CD14-positive monocyte (primary cell): Measurements from ENCODE around the gene SLITRK2. TPM values are rescaled to one million over a fixed set of nuclear protein-coding genes. Genes with fewer than 3 reads are reported as not detected.

ENCODE experiments used
- DNase-seq, 3 donors: peaks; one replicate each; pipeline ENCODE4 v3.0.0-alpha.2; 2011 to 2022
- H2AFZ ChIP-seq: 2 replicates; pipeline ENCODE4 v1.6.0; 2012; ENCODE audit warnings: mild to moderate bottlenecking, low read depth, low read length, inconsistent platforms; ENCODE audit not compliant: insufficient read depth, poor library complexity, severe bottlenecking
- H3K27ac ChIP-seq, 2 donors: 1 replicate in 1 of 2; 2 replicates in 1 of 2; pipeline ENCODE4 v1.5.1; 2012 to 2013; ENCODE audit warnings: low read length in 2 of 2, control low read depth in 1 of 2, inconsistent platforms in 1 of 2, low read depth in 1 of 2, mild to moderate bottlenecking in 1 of 2
- H3K27me3 ChIP-seq, 2 donors: one replicate each; pipeline versions ENCODE4 v1.6.0 to v1.6.1; 2011 to 2013; ENCODE audit warnings: low read length in 2 of 2; ENCODE audit not compliant: control insufficient read depth in 2 of 2, insufficient read depth in 2 of 2
- H3K36me3 ChIP-seq, 2 donors: replicated peaks in 1 of 2; 1 replicate in 1 of 2; 2 replicates in 1 of 2; pipeline versions ENCODE4 v1.5.1 to v1.6.1; 2012 to 2013; ENCODE audit warnings: low read length in 2 of 2, control low read depth in 1 of 2, inconsistent platforms in 1 of 2, mild to moderate bottlenecking in 1 of 2; ENCODE audit not compliant: insufficient read depth in 2 of 2, control insufficient read depth in 1 of 2
- H3K4me1 ChIP-seq, 2 donors: 1 replicate in 1 of 2; 2 replicates in 1 of 2; pipeline versions ENCODE4 v1.5.1 to v1.6.1; 2012 to 2013; ENCODE audit warnings: low read length in 2 of 2, control low read depth in 1 of 2, inconsistent platforms in 1 of 2, mild to moderate bottlenecking in 1 of 2, moderate library complexity in 1 of 2; ENCODE audit not compliant: insufficient read depth in 2 of 2, control insufficient read depth in 1 of 2
- H3K4me2 ChIP-seq: replicated peaks from 2 replicates; pipeline ENCODE3; 2012; ENCODE audit warnings: low read length, moderate library complexity, mild to moderate bottlenecking; ENCODE audit not compliant: poor library complexity, severe bottlenecking; ENCODE audit errors: extremely low read depth
- H3K4me3 ChIP-seq, 3 experiments: fragments of 200-600 bp in 1 of 3; sonication (generic) in 1 of 3; replicated peaks in 1 of 3; 1 replicate in 2 of 3; 2 replicates in 1 of 3; pipeline ENCODE4 v1.5.1; 2011 to 2013; ENCODE audit warnings: low read length in 3 of 3, mild to moderate bottlenecking in 3 of 3, control low read depth in 2 of 3, low read depth in 2 of 3, inconsistent platforms in 1 of 3, moderate library complexity in 1 of 3
- H3K79me2 ChIP-seq: 2 replicates; pipeline ENCODE4 v1.6.0; 2012; ENCODE audit warnings: mild to moderate bottlenecking, control low read depth, inconsistent platforms, low read length, moderate library complexity; ENCODE audit not compliant: insufficient read depth
- H3K9ac ChIP-seq: 2 replicates; pipeline ENCODE4 v1.6.0; 2017; ENCODE audit warnings: low read length, mild to moderate bottlenecking; ENCODE audit not compliant: insufficient read depth, poor library complexity, severe bottlenecking
- H3K9me3 ChIP-seq, 2 donors: replicated peaks in 1 of 2; 1 replicate in 1 of 2; 2 replicates in 1 of 2; pipeline versions ENCODE4 v1.5.1 to v1.6.1; 2012 to 2013; ENCODE audit warnings: low read length in 2 of 2, control low read depth in 1 of 2; ENCODE audit not compliant: control insufficient read depth in 1 of 2, insufficient read depth in 1 of 2
- H4K20me1 ChIP-seq: 2 replicates; pipeline ENCODE4 v1.6.0; 2012; ENCODE audit warnings: mild to moderate bottlenecking, low read length, control low read depth, moderate library complexity; ENCODE audit not compliant: insufficient read depth
- H3K27ac Mint-ChIP-seq, 7 donors: one replicate each; pipeline ENCODE4 v1.8.0; 2020; ENCODE audit warnings: mild to moderate bottlenecking in 7 of 7, mixed read lengths in 7 of 7, moderate library complexity in 6 of 7, inconsistent platforms in 2 of 7
- H3K27me3 Mint-ChIP-seq, 3 donors: one replicate each; pipeline ENCODE4 v1.8.0; 2021 to 2022; ENCODE audit warnings: low read depth in 3 of 3, mild to moderate bottlenecking in 3 of 3, mixed read lengths in 3 of 3, moderate library complexity in 3 of 3, inconsistent platforms in 1 of 3
- H3K36me3 Mint-ChIP-seq, 2 donors: one replicate each; pipeline ENCODE4 v1.8.0; 2020; ENCODE audit warnings: mixed read lengths in 2 of 2, inconsistent platforms in 1 of 2, mild to moderate bottlenecking in 1 of 2
- H3K4me1 Mint-ChIP-seq: one replicate; pipeline ENCODE4 v1.8.0; 2020; ENCODE audit warnings: mild to moderate bottlenecking, mixed read lengths
- H3K4me3 Mint-ChIP-seq, 2 donors: one replicate each; pipeline ENCODE4 v1.8.0; 2020; ENCODE audit warnings: mild to moderate bottlenecking in 2 of 2, mixed read lengths in 2 of 2, moderate library complexity in 1 of 2
- H3K9me3 Mint-ChIP-seq, 7 donors: one replicate each; pipeline ENCODE4 v1.8.0; 2020 to 2022; ENCODE audit warnings: mixed read lengths in 7 of 7, mild to moderate bottlenecking in 6 of 7, moderate library complexity in 6 of 7, inconsistent platforms in 2 of 7
- WGBS: methylation state at CpG from one replicate; pipeline ENCODE4 v1.1.5; 2013; ENCODE audit warnings: missing lambda C conversion rate; ENCODE audit not compliant: insufficient coverage; 5-methylcytosine and 5-hydroxymethylcytosine counted together
- intact Hi-C, 2 donors: fragments of 100-400 bp; cut with micrococcal nuclease; formaldehyde crosslinking; loops; one replicate each; pipeline versions ENCODE4 v1.15.0 to v1.15.1; 2023
- polyA plus RNA-seq, 3 donors: library from polyadenylated mRNA; depleted of rRNA in 1 of 3; unstranded in 2 of 3; stranded (reverse) in 1 of 3; fragments of 300-500 nt in 2 of 3; fragments of >200 nt in 1 of 3; fragmentation: Illumina TruSeq in 2 of 3; gene quantifications; 1 replicate in 2 of 3; 2 replicates in 1 of 3; pipeline ENCODE4 v1.2.3, GENCODE V29; 2012 to 2021
- TF ChIP-seq, protein P1 (sequence below): fragments of 200-600 bp; IDR thresholded peaks from one replicate; pipeline ENCODE4 v1.8.0; 2022; ENCODE audit warnings: antibody characterized with exemption, mild to moderate bottlenecking

Gene SLITRK2
- polyA plus RNA-seq, 3 donors, result not detected

DNA sequence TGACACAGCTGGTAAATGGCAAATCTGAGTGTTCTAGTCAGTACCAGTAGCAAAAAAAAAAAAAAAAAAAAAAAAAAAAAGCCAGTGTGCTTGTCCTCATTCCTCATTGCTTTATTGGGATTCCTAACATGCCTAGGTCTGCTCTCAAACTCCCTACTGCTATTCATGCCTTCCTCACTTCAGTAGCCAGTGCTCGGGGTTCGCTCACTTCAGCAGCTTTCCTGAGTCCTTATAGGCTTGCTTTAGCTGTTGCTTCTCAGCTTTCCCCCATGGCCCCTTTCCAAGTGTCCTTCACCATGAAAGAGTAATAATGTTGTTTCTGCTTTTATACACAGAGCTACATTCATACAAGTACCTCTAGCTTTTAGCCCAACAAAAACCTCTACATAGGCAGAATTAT is 30.8 kb downstream of the SLITRK2 start:
- peaks cover 0 to 2% (median 0%) of the 10 kb centered on the region in 3 donors for H3K27me3 Mint-ChIP-seq
- WGBS, result no CpG with 5 or more reads among the region's 2 CpGs
- H3K4me2 ChIP-seq, result no peak overlapping the region

DNA sequence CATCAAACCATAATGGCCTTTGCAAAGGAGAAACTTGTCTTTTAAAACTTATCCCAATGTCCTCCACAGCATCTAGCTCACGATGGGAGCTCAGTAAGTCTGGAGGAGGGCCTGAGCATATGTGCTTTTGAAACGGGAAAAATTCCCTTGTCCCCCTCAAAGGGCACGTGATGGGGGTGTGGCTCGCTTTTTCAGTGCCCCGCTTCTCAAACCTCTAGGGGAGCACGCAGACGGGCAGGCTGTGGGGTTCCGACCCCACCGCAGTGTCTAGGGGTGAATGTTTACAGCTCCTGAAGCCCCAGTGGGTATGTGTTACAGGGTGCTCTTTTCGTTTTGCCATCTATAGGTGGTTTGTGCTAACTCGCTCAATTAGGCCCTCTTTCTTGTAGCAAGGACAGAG is 31.2 kb downstream of the SLITRK2 start:
- Histone ChIP-seq H3K9me3 (no peaks in the 10 kb centered on the region), H3K27ac (no peak overlapping the region), H3K36me3 (no peaks in the 10 kb centered on the region), H3K79me2 (no peaks in the 10 kb centered on the region), H4K20me1 (no peaks in the 10 kb centered on the region), H3K27me3 (no peaks in the 10 kb centered on the region), H3K4me3 (no peak overlapping the region), H3K4me2 (no peak overlapping the region), H3K9ac (no peak overlapping the region), H3K4me1 (no peaks in the 10 kb centered on the region), H2AFZ (no peak overlapping the region)
- DNase-seq, result no peak
- no CpG with 5 or more reads among the region's 11 CpGs for WGBS
- TF ChIP-seq, protein P1, sequence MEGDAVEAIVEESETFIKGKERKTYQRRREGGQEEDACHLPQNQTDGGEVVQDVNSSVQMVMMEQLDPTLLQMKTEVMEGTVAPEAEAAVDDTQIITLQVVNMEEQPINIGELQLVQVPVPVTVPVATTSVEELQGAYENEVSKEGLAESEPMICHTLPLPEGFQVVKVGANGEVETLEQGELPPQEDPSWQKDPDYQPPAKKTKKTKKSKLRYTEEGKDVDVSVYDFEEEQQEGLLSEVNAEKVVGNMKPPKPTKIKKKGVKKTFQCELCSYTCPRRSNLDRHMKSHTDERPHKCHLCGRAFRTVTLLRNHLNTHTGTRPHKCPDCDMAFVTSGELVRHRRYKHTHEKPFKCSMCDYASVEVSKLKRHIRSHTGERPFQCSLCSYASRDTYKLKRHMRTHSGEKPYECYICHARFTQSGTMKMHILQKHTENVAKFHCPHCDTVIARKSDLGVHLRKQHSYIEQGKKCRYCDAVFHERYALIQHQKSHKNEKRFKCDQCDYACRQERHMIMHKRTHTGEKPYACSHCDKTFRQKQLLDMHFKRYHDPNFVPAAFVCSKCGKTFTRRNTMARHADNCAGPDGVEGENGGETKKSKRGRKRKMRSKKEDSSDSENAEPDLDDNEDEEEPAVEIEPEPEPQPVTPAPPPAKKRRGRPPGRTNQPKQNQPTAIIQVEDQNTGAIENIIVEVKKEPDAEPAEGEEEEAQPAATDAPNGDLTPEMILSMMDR, result no peak
- no peaks in the 10 kb centered on the region for H3K4me1 Mint-ChIP-seq
- H3K9me3 Mint-ChIP-seq, result peaks cover 0 to 12% (median 4%) of the 10 kb centered on the region in 7 donors
- no peak overlapping the region for H3K4me3 Mint-ChIP-seq
- intact Hi-C loops, result no loop called here
- H3K36me3 Mint-ChIP-seq, result no peaks in the 10 kb centered on the region
- H3K27ac Mint-ChIP-seq, result no peak overlapping the region
- peaks cover 0 to 2% (median 0%) of the 10 kb centered on the region in 3 donors for H3K27me3 Mint-ChIP-seq

More for the DNA sequence above, 30.8 kb downstream of the SLITRK2 start:
- TF ChIP-seq, protein P1, result no peak
- no peak overlapping the region for H3K9ac ChIP-seq
- no peak overlapping the region for H3K27ac ChIP-seq
- no peaks in the 10 kb centered on the region for H3K79me2 ChIP-seq
- no peaks in the 10 kb centered on the region for H3K4me1 Mint-ChIP-seq
- DNase-seq, result no peak
- H2AFZ ChIP-seq, result no peak overlapping the region
- no peaks in the 10 kb centered on the region for H3K36me3 Mint-ChIP-seq
- H3K9me3 ChIP-seq, result no peaks in the 10 kb centered on the region
- no peaks in the 10 kb centered on the region for H3K36me3 ChIP-seq
- H3K27me3 ChIP-seq, result no peaks in the 10 kb centered on the region
- H3K27ac Mint-ChIP-seq, result no peak overlapping the region
- H3K4me1 ChIP-seq, result no peaks in the 10 kb centered on the region
- no peak overlapping the region for H3K4me3 ChIP-seq
- intact Hi-C loops, result no loop called here
- H3K4me3 Mint-ChIP-seq, result no peak overlapping the region
- no peaks in the 10 kb centered on the region for H4K20me1 ChIP-seq
- H3K9me3 Mint-ChIP-seq, result peaks cover 0 to 12% (median 4%) of the 10 kb centered on the region in 7 donors
